Astrocyte of the cerebellum (primary cell): ENCODE measurements around the gene HS2ST1.

Experiments
- DNase-seq: peaks from one replicate; pipeline ENCODE4 v3.0.0-alpha.2; 2011; ENCODE audit warnings: low read depth
- H3K4me3 ChIP-seq: 2 replicates; pipeline ENCODE4 v1.5.1; 2011; ENCODE audit warnings: mild to moderate bottlenecking, low read depth, low read length, moderate library complexity
- CTCF ChIP-seq: IDR thresholded peaks from 2 replicates; pipeline ENCODE4 v1.5.1; 2012; ENCODE audit warnings: low read length, low read depth, moderate library complexity, mild to moderate bottlenecking; ENCODE audit errors: missing control alignments
- in situ Hi-C: cut with HindIII; loops from 2 replicates; pipeline ENCODE4 v1.10.0; 2017; ENCODE audit warnings: low sequenced_read_pairs

Gene HS2ST1

DNA sequence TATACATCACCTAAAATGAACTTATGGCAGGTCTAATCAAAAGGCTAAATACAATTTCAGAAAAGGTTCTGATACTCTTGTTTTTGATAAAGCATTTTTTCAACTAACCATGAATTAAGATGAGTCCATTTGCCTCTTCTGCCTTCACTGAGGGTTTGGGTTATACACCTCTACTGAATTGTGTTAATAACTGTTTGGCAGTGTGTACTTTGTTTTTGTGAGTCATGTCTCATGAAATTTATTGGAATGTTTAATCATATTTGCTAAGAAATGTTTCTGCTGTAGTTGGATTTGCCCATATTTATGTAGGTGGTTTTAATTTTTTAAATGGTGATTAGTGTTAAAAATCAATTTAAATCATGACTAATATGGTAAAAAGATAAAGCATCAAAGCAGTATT lies 190.5 kb downstream of the HS2ST1 start:
- H3K4me3 ChIP-seq, result no peak overlapping the region
- no peak for DNase-seq
- in situ Hi-C loops, result no loop called here
- TF ChIP-seq CTCF, result no peak

DNA sequence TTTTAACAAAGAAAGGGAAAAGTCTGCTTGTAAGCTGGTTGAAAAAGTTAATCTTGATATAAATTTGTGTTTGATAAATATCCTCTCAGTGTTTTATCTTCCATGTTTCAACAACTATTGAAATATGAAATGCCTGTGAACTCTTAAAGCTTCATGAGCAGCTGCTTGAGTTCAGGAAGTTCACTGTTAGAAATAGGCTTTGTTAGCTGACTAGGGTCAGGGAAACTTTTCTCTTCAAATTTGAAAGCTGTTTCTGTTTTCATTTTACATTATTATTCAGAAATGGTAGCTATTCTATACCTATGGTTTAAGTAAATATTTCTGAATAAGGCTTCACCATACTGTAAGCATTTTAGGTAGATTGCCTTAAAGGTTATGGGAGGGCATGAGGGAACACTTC lies 191.7 kb downstream of the HS2ST1 start:
- H3K4me3 ChIP-seq, result no peak overlapping the region
- no peak for TF ChIP-seq CTCF
- in situ Hi-C loops, result no loop called here
- no peak for DNase-seq

GRCh38 chr1:87106867-87107266 lies 192.4 kb downstream of the HS2ST1 start:
- in situ Hi-C loops, result no loop called here
- DNase-seq, result no peak
- H3K4me3 ChIP-seq, result no peak overlapping the region
- no peak for TF ChIP-seq CTCF

DNA sequence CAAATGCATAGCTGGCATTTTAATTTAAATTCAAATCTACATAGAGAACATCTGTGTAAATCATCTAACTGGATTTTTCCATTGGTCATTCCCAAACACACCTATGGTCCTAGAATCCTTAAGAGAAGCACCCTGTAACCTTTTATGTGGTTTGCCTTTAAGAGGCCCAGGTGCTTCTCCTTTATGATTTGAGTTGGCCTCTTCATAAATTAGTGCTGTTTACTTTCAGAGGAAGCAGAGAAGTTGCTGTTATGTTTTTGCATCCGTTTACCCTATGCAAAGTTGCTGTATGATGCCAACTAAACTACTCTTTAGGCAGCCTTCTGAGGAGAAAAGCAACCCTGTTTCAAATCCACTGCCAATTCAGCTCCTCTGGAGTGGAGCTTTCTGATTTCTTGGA lies 193.8 kb downstream of the HS2ST1 start:
- in situ Hi-C loops, result no loop called here
- TF ChIP-seq CTCF, result no peak
- H3K4me3 ChIP-seq, result no peak overlapping the region
- DNase-seq, result no peak

DNA sequence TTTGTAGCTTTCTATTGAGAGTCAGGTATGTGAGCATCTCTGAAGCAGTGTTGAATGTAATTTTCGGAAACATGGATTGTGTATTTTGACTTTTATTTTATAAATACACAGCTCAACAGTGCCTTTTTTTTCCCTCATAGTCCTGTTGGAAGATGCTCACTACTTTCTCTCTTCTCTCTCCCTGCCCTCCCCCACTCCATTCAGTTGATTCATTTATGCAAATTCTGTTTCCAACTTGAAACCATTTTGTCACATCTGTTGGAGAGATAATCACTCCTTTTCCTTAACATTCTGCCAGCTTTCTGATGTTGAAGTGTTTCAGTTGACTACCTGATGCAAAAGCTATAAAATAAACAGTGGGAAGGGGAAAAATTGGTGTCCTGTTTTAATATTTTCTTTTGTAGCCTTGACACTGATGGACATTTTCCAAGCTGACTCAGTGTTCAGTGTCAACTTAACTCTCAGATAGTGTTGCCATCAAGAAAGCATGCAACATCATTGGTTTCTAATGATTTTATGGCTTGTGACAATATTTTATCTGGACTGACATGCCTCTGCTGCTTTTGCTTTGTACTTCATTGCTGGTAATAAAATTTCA lies 194.5 kb downstream of the HS2ST1 start:
- no peak overlapping the region for H3K4me3 ChIP-seq
- no peak for TF ChIP-seq CTCF
- no peak for DNase-seq
- in situ Hi-C loops, result no loop called here

DNA sequence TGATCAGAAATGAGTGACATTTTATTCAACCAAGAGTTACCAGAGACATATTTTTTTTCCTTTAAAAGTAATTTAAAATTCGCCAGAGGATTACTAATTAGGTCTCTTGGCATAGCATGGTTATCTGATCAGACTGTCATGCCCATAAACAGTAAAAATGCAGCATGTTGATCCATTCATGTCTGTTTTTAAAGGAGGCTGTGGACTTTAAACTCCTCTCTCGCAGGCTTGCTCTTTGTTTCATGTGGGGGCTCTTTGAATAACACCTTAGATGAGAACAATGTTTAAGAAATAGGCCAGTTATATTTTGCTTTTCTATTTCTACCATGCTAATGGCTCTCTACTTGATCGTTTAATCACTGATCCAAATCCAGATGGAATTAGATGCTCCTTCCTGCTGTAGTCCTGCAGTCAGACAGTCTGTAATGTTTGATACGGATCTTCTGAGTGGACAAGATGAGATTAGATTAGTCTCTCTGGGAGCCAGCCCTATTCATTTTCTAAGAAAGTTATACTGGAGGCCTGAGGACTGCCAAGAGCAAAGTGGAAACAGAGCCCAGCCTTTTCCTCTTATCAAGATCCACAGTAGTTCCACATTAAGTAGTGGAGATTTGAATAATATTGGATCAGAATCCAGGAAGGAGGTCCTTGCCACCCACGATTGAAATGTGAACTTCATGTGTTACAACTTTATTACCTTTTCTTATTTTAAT lies 197.4 kb downstream of the HS2ST1 start:
- DNase-seq, result no peak
- TF ChIP-seq CTCF, result no peak
- no peak overlapping the region for H3K4me3 ChIP-seq
- in situ Hi-C loops, result no loop called here
